GM21381 (cell line): Measurements from ENCODE around the gene TSPAN9.

Experiments
- ATAC-seq: cut with Tn5 transposase; IDR thresholded peaks from one replicate; pipeline ENCODE4 v1.9.1; 2021; ENCODE audit warnings: mild to moderate bottlenecking, moderate library complexity; ENCODE audit not compliant: unreplicated experiment

TSPAN9 gene

DNA sequence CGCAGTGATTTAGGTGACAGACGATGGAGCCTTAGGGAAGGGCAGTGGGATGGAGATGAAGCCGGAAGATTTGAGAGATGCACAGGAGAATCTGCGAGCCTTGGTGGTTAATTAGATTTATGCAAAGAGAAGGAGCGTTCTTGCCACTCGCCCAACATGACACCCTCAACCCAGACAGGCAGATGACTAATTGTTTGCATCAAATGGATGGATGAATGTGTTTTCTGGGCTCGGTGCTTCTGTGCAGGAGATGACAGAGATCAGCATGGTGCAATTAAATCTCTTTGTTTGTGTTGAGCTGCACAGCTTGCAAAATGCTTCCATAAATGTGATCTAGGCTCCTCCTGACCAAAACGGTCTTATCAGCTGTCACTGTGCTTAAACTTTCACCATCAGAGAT lies 211.5 kb downstream of the TSPAN9 start:
- no peak for ATAC-seq

DNA sequence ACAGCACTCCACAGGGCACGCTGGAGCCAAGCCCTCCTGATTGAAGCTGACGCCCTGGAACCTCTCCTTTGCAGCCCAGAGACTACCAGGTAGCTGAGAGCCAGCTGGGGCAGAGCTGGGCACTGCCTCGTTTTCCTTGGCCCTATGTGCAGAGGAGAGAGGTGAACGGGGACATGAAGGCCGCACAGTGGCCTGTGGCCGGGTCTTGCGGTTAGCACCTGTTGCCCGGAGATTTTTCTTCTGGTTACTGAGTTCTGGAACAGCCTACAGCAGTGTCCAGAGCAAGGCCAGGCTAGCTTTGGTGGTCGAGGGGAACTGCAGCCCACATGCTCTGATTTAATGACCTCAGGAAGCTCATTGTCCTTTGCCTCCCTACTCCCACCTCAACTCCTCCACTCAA lies 212.5 kb downstream of the TSPAN9 start:
- ATAC-seq = no peak

DNA sequence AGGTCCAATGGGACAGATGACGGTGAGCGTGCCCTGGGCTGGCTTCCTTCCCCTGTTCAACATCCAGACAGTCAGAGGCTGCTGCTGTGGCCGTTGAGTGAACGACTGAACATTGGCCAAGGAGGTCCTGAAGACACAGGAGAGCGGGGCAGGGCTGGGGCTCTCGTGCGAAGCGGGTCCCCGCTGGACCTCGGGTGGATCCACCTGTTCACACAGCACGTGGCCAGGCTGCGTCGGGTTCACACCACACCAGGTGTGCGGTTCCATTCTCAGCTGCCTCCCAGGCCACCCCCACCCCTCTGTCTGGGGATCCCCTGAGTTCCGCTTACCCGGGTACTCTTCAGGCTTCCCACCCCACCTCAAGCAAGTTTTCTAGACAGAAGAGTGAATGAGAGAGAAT lies 214.8 kb downstream of the TSPAN9 start:
- ATAC-seq = no peak

DNA sequence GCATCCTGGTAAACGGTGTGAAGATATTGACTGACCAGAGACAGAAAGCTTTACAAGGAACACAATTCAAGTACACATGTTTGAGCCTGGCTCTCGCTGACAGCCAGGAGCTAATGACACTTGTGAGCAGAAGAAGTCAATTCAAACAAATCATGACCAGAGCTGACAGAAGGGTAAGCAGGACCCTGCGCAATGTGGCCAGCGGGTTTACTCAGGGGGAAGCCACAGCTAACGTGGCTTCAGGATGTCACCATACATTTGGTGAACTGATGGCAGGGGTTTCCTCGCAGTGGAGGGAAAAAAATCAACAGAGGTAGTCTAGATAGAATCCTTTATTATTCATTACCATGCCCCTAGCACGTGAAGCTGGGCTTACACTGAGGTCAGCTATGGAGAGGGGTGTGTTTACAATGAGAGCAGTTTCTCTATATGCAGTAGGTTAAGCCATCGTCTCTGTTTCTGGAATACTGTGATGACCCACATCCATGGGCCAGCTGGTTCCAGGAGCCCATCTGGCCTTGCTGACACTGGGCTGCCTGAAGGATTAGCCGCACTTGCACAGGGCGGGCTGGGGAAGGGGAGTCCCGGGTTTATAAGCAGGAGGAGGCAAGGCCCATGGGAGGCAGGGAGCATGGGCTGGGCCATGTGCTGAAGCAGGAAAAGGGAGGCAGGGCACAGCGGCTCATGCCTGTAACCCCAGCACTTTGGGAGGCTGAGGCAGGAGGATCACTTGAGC lies 215.7 kb downstream of the TSPAN9 start:
- ATAC-seq = no peak

DNA sequence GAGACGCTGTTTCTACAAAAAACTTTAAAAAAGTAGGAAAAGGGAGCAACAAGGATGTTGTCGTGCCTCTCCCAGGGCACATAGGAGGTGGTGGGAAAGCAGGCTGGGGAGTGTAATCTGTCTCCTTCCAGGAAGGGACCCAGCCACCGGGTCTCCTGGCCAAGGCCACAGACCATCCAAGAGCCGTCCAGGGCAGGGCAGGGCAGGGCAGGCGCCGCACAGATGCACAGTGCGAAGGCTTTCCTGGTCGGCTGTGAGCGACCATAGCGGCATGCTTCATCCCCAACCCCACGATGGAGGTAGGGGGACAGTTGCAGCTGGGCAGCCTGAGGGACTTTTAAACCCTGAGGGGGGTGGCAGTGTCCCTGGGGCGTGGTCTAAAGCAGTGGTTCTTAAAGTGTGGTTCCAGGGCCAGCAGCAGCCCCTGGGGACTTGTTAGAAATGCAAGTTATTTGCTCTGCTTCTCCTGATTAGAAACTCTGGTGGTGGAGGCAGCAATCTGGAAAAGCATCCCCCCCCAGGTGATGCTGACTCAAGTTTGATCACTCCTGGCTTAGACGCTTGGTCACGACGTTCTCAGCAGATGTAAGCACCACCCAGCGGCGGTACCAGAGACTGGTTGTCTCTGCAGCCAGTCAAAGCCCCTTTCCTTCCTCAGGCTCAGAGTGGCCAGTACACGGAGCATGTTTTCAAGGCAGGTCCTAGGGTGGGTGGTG lies 216.4 kb downstream of the TSPAN9 start:
- no peak for ATAC-seq

DNA sequence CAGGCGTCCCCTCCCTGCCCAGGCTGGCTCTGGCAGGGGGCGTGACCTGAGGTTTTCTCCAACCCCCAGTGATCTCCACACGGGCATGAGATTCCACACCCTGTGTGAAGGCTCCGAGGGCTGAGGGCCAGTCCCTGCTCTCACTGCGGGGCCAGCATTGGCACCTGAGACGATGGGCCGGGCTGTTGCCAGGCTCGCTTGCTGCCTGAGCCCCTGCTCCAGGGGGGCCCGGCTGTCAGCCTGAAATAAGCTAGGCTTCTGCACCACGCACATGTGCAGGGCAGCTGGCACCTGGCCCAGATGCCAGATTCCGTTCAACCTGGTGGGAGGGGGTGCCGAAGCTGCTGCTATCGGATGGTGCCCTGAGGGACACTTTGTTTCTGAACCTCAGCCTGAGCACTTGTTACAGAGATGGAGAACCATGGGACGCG lies 217.3 kb downstream of the TSPAN9 start:
- no peak for ATAC-seq

DNA sequence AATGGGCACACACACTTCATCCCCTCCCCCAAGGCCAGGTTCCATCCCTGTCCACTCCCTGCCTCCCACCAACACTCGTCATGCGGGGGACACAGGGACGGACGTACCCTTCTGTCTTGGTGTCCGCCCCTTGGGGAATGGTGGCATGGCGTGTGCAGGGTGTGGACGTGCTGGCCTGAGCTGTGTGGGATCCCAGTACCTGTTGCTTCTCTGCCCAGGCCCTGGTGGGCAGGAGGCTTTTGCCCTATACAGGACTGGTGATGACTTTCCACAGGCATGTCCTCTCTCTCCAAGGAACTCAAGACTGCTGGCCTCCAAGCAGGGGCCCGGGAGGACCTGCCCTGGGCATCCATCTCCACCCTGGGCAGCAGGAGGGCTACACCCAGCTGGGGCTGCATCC lies 218.0 kb downstream of the TSPAN9 start:
- ATAC-seq = no peak

DNA sequence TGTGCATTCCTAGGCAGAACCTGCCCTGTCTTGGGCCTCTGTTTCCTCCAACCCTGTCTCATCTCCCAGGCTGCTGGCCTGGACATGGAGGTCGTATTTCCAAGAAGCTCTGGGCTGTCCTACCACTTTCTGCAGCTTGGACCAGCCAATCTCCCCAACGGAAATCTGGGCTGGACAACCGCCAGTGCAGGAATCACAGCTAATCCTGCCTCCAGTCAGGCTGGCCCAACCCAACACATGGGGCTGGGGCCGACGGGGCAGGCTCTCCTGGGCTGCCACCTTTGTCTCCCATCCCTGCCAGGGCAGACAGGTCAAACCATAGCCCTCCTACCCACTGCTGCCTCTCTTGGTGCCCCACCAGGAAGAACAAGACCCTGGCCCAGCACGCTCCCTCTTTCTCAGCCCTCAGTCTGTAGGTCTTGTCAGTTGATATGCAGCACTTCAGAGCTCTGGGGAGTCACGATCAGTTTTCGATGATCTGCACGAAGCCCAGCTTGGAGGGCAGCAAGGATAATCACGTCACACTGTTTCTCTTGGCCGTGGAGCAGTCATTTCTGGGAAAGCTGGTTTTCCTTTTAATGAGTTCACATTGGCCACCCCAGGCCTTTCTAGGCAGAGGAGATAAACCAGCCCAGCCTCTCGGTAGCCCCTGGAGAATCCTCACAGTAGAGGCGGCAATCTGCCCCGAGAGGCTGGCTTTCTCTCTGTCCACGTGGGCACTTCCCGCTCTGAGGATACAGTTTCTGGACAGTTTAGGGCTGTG lies 218.6 kb downstream of the TSPAN9 start:
- no peak for ATAC-seq

DNA sequence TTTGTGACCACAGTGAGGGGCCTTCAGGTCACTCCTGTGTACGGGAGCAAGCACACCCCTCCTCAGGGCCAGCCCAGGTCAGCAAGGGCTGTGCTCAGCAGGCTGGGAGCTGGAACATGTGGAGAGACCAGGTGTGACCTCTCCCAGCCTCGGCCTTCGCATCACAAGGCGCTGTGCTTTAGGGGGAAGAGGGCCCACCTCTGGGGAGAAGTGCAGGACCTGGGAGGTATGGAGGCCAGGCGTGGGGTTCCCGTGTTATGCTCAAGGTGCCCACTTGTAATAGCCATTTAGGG lies 219.2 kb downstream of the TSPAN9 start:
- ATAC-seq = no peak

DNA sequence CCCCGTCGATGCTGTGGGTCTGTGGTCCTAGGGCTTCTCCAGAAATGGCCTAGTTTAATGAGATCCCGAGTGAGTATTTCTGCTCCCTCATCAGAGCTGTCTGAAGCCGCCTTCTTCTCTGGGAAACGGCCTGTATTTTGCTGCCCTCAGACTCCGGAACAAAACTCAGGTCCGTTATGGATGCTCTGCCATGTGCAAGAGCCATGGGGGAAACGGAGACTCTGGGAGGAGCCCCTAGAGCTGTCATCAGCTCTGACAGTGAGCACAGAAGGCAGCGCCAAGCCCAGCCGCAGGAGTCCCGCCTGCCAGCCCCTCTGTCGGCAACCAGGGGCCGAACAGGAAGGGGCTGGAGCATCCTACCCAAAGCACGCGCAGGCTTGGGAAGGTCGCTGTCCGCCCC lies 221.4 kb downstream of the TSPAN9 start:
- ATAC-seq = no peak

DNA sequence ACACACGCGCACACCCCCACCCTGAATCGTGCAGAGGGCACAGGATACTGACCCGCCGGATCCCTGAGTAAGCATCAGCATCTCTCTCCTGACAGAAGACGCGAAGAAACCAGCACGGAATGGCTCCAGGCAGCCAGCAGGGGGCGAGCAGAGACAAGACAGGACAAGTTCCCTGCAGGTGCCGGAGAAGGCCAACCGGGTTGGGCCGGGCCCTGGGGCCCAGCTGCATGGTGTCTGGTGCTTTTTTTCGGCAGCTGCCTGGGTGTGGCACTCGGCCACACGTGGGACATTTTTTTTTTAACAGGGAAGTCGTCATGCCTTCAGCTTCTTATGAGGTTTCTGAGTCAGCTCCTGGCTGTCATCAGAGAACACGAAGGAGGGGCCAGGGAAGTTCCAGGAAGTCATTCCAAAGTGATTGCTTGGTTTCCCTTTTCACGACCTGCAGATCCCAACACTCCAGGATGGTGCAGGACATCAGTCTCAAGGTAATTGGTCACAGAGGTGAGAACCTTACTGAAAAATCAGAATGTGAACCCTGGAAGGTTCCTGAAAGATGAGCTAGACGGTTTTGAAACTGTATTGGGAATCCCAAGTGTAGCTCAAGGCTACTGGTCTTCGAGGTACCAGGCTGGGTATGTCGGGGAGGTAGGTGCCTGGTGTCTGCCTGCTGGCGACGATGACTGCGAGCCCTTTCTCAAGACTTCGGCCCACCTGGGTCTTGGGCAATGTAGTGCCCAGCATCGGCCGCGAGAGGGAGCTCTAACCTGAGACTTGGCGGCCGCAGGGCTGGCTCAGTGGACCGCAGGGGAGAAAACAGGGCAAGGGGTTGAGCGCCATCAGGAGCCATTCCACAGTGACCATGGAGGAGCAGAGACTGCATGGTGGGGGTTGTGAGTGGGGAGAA lies 223.0 kb downstream of the TSPAN9 start:
- ATAC-seq = peak; percentile 64

DNA sequence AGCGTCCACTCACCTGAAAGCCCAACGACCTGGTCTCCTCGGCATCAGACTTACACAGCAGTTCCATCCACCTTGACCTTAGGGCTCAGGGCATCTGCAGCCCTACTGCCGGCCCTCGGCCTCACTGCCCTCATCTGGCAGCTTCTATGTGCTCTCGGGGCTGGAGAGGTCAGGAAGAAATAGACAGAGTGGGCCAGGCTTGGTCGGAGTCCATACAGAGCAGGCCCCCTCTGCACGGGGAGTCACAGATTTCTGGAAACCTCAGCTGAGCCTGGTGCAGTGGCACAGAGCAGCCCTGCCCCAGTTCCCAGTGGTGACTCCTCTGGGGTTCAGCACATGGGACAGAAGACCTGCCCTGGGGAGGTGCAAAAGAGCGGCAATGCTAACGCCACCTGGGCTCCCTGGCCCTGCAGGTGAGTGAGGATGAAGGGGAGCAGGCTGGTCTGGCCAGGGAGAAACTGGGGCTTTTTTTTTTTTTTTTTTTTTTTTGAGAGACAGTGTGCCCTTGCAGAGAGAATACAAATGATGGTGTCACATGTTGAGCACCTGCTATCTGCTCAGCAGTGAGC lies 223.7 kb downstream of the TSPAN9 start:
- ATAC-seq = no peak

DNA sequence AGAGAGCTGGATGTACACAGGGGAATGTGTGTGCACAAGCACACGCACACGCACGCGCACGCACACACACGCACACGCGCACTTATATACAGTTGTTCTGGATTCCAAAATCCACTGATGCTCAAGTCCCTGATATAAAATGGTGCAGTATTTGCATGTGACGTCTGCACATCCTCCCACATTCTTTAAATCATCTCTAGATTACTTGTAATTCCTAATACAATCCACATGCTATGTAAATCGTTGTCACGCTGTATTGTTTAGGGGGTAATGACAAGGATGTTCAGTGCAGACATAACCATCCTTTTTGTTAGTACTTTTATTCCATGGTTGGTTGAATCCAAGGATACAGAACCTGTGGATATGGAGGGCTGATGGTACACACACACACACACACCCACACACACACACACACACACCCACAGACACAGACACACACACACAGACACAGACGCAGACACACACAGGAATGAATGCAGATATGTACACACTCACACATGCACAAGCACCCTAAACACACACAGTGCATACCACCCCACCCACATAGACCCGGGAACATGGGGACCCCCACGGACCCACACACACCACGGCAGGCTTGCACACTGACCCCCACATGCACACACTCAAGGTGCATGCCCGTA lies 225.3 kb downstream of the TSPAN9 start:
- no peak for ATAC-seq

DNA sequence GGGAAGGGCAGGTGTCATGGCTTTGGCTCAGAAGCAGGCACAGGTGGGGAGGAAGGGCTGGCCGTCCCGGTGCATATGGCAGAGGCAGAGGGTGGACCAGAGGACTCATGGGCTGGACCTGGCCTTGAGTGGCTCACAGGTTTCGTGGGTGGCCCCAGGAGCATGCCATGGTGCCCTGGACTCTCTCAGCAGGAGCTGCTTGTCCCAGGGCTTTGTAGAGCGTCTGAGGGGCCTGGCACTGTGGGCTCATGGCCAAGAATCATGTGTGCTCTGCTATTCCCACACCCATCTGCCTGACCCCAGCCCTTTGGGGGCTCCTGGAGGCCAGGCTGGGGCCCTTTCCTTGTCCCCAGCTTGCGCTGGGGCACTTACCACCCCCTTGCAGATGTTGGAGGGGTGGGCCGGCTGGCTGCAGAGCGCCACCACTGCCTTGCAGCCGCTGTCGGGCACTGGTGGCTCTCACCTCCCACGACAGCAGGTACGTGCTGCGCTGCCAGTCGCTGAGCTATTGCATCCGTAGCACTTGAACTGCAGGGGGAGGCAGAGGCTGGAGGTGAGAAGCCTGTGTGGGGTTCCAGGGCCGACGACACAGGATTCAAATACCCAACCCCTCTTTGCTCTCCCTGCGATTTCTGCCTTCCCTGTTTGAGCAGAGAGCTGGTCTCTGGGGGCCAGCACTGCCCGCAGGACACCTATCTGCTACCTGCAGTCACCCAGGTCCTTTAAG lies 226.4 kb downstream of the TSPAN9 start:
- ATAC-seq = no peak

DNA sequence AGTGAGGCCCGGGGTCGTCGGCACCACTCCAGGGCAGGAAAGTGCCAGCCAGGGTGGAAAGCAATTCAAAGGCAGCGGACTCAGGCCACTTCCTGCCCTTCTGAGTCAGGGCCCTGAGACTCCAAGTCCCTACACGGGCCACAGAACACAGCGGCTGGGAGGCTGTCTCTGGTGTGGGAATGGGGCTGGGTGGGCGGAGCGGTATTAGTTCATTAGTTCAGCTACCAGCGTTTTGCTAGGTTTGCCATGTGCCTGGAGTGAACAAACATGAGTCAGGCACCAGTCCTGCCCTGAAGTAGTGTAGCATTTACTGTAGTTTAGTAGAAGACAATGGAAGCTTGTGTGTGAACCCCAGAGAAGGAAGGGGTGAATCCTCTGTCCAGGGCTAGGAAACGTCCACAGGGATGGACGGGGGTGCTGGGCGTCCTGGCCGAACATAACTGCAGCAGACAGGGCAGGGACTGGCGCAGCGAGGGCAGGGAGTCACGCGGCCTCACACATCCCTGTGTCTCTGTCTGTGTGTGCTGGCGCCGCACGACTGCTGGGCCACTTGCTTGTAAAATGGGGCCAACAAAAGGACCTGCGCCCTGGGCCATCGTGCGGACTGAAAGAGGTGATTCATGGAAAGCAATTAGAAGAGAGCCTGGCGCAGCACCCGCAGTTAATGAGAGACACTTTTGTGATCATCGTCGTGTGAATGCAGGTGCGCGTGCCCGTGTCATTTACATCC lies 227.4 kb downstream of the TSPAN9 start:
- no peak for ATAC-seq

DNA sequence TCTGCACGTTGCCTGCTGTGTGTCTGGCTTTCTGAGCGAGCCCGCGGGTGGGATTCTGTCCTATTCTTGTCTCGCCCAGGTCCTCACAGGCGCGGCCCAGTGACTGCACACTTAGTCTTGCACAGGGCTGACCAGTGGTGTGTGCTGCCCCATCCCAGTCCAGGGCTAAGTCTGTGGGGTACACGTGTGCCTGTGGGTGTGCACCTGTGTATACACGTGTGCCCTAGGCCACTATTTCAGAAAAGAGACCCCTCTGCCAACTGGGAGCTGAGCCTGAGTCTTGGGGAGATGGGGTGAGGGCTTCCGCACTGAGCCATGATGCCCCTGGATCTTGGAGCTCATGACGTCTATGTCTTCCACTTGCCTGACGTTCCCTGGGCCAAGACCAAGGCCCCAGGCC lies 228.3 kb downstream of the TSPAN9 start:
- no peak for ATAC-seq

DNA sequence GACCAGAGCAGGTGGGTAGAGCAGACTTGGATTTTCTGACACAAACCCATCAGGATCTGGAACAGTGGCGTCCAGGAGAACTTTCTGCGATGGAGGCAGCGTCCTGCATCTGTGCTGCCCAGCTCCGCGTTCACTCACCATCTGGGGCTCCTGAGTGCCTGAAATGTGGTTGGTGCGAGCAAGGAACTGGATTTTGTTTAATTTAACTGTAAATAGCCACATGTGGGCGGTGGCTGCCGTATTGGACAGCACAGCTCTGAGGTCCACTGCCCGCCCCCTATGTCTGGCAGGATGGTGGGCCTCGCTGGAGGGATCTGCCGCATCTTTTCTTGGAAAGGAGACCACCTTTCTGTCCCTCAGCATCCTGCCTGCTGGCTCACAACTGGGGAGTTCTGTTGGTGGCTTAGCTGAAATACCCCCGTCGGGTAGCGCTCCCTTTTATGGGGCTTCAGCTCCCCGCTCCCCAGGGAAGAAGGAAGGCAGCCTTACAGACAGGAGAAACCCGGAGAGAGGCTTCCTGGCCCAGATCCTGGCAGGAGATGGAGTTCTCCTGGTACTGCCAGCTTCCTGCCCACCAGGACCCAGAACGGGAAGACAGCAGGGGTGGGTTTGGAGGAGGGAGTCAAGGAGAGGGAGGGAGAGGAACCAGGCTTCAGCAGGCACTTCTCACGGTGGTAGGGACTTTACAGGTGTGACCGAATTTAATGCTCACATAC lies 228.9 kb downstream of the TSPAN9 start:
- ATAC-seq = no peak

DNA sequence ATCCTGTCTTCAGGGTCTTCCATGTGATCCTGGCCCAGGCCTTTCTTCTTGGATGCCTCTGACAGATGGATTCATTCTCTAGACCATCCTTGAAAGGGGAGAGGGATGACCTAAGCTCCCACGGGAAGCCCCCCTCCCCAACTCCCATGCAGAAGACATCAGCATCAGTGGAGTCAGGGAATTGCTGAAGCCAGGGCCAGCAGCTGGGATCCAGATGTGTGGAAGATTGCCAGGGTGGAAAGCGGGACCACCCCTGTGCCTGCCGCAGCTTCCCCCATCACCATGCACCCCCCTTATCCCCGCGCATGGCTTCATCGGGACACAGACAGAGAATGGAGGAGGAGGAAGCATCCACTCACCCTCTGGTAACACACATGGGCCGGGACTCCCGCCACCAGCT lies 230.2 kb downstream of the TSPAN9 start:
- ATAC-seq = no peak
